HFF-Myc (cell line): ENCODE measurements around the gene HSPA4.
"Not testable (repeated sequence)": the region's sequence is repeated elsewhere in the genome, so short reads cannot be mapped to it uniquely, and the experiment has no call there.

Experiments used
- DNase-seq: peaks from one replicate; pipeline ENCODE4 v3.0.0-alpha.2; 2011; ENCODE audit warnings: low read depth; ENCODE audit errors: extremely low read depth
- H3K4me3 ChIP-seq: replicated peaks from 2 replicates; pipeline ENCODE4 v1.5.1; 2011; ENCODE audit warnings: low read depth, mild to moderate bottlenecking, control low read depth, low read length
- TF ChIP-seq, protein P1 (sequence below): IDR thresholded peaks from 2 replicates; pipeline ENCODE4 v1.5.1; 2012; ENCODE audit warnings: mild to moderate bottlenecking, low read depth, low read length, control low read depth; ENCODE audit errors: missing control alignments

Gene HSPA4

DNA sequence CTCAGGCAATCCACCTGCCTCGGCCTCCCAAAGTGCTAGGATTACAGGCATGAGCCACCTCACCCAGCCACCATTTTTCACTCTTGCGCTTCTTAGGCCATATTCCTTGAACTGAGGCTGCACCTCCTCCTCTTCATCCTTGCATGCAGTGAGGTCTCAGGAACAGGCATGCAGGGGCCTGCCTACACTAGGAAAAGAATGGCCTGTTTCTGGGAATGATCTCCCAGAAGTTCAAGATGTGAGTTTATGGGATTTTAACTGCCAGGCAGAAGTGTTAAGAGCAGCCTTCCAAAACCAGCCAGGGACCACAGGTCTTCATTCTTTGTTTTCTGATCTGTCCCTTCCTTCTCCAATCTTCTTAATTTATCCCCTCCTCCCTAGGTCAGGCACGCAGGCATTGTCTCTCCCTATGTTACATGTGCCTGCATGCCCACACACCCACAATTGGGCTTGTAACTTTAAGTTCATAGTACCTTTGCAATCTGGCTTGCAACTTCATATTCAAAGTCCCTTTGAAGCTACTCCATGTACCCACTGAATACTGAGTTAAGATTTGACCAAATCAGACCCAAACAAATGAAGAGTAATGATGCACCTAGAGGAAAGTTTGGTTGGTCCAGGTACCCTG lies 10.5 kb upstream of the HSPA4 start:
- no peak overlapping the region for H3K4me3 ChIP-seq
- TF ChIP-seq, protein P1, sequence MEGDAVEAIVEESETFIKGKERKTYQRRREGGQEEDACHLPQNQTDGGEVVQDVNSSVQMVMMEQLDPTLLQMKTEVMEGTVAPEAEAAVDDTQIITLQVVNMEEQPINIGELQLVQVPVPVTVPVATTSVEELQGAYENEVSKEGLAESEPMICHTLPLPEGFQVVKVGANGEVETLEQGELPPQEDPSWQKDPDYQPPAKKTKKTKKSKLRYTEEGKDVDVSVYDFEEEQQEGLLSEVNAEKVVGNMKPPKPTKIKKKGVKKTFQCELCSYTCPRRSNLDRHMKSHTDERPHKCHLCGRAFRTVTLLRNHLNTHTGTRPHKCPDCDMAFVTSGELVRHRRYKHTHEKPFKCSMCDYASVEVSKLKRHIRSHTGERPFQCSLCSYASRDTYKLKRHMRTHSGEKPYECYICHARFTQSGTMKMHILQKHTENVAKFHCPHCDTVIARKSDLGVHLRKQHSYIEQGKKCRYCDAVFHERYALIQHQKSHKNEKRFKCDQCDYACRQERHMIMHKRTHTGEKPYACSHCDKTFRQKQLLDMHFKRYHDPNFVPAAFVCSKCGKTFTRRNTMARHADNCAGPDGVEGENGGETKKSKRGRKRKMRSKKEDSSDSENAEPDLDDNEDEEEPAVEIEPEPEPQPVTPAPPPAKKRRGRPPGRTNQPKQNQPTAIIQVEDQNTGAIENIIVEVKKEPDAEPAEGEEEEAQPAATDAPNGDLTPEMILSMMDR: no peak

DNA sequence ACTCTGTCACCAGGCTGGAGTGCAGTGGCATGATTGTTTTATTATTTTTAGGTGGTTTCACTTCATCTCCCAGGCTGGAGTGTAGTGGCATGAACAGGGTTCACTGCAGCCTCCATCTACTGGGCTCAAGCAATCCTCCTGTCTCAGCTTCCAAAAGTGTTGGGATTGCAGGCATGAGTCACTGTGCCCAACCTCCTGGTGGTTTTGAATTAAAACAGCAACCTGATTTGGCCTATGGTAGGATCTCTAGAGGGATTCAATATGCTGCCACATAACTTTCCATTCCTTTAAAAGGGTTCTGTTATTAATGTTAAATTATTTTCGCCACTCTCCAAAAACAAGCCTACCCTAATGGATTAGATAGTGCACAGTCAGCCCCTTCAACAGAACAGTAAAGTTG lies 9.9 kb upstream of the HSPA4 start:
- H3K4me3 ChIP-seq: no peak overlapping the region
- TF ChIP-seq, protein P1: peak; percentile 5
- no peak for DNase-seq

More for the DNA sequence above, 10.5 kb upstream of the HSPA4 start:
- no peak for DNase-seq

DNA sequence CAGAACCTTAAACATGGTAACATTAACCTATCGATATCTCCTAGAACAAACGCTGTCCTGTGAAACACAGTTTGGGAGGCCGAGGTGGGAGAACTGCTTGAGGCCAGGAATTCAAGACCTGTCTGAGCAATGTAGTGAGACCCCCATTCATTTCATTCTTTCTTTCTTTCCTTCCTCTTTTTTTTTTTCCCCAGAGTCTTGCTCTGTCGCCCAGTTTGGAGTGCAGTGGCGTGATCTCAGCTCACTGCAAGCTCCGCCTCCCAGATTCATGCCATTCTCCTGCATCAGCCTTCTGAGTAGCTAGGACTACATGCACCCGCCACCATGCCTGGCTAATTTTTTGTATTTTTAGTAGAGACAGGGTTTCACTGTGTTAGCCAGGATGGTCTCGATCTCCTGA lies 5.3 kb upstream of the HSPA4 start:
- H3K4me3 ChIP-seq, DNase-seq: not testable (repeated sequence)

DNA sequence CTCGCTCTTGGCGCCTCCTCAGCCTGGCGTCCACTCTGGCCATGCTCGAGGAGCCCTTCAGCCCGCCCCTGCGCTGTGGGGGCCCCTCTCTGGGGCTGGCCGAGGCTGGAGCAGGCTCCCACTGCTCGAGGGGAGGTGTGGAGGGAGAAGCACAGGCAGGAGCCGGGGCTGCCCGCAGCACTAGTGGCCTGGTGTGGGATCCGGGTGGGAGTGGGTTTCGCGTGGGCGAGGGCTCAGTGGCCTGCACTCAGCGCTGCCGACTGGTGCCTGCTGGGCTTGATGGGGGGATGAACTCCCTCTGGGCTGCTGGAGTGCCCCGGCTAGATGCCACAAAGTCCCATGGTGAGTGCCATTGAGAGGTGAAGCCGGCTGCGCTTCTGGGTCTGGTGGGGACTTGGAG lies 4.4 kb upstream of the HSPA4 start:
- H3K4me3 ChIP-seq: no peak overlapping the region
- DNase-seq: no peak
- TF ChIP-seq, protein P1: no peak

DNA sequence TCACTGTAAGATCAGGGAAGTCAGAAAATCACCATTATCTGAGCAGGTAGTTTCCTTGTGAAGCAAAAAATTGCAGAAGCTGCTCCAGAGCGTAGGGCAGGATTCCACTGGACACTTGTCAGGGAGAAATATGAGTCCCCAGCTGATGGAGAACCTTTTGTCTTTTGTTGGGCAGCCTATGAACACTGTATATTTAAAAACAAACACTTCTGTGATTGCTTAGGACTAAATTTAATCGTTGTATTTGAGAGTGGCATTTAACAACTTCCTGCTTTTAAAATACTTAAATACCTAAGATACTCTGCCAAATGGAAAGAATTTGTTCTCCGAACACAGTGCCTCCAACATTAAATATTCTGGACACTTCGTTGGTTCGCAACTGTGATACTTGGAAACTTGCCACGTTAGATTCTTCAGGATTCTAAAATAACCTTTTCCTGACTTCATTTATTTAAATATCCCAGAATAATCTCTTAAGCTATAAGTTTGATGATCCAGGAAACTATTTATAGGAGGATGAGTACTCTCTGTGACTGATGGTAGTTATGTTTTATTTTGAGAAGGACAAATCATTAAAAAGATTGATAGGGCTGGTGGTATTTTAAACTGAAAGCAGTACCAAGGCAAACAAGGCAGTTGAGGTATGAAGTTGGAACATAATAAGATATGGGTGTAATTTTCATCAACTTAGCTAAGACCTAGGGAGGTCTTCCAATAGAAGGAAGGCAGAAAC lies 2.7 kb upstream of the HSPA4 start:
- no peak overlapping the region for H3K4me3 ChIP-seq
- DNase-seq: no peak
- TF ChIP-seq, protein P1: no peak

DNA sequence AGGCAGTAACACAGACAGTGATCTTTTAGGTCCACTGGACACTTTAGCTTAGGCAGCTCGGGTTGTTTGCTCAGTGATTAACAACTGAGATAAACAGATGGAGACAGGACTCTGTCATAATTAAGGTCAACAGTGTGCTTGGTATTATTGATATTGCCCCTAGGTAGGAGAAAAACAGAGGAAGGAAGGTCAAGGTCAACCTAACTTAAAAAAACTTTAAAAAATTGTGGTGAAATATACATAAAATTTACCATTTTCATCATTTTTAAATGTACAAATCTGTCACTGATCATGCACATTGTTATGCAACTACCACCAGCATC lies 2.1 kb upstream of the HSPA4 start:
- no peak overlapping the region for H3K4me3 ChIP-seq
- TF ChIP-seq, protein P1: no peak
- no peak for DNase-seq

DNA sequence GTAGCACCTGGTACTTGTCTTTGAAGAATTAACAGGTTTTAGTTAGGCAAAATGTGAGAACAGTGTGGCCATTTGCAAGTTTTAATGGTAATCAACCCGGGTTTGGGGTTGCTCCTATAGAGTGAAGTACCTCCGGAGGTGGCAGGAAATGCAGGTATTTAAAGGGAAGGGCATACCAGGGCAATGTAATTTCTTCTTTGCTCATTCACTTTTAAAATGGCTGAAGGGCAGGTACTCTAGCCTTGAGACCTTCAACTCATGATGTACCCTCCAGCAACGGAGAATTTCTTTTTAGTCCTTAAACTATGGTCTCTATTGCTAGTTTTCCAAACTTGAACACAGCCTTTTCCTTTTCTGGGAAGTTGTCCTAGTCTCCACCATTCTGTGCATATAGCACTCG lies 1.3 kb upstream of the HSPA4 start:
- peak overlapping the region; percentile 97 for H3K4me3 ChIP-seq
- no peak for DNase-seq
- TF ChIP-seq, protein P1: no peak
